Natural killer cell (primary cell): ENCODE measurements around the gene B3GNT3. TPM values are rescaled to one million over a fixed set of nuclear protein-coding genes. Genes with fewer than 3 reads are reported as not detected.

ENCODE experiments used
- ATAC-seq, 3 donors: fragments of 150-1000 bp in 2 of 3; fragments of 200-7000 bp in 1 of 3; cut with Tn5 transposase; 1 replicate in 1 of 3; 2 replicates in 2 of 3; pipeline ENCODE4 v1.10.0; 2021; ENCODE audit warnings: mild to moderate bottlenecking in 2 of 3, moderate library complexity in 2 of 3
- DNase-seq, 2 donors: peaks; one replicate each; pipeline versions ENCODE4 v3.0.0 to v3.0.0-alpha.2; 2013 to 2021; ENCODE audit warnings: mixed read lengths in 1 of 2
- H3K27ac ChIP-seq: one replicate; pipeline ENCODE4 v1.5.1; 2013; ENCODE audit warnings: mild to moderate bottlenecking, low read length
- H3K27me3 ChIP-seq: one replicate; pipeline ENCODE4 v1.6.1; 2013; ENCODE audit warnings: low read length; ENCODE audit not compliant: control insufficient read depth, insufficient read depth
- H3K36me3 ChIP-seq: one replicate; pipeline ENCODE4 v1.6.1; 2013; ENCODE audit warnings: low read length; ENCODE audit not compliant: control insufficient read depth, insufficient read depth
- H3K4me1 ChIP-seq: one replicate; pipeline ENCODE4 v1.6.1; 2013; ENCODE audit warnings: low read length; ENCODE audit not compliant: control insufficient read depth, insufficient read depth
- H3K4me3 ChIP-seq: one replicate; pipeline ENCODE4 v1.5.1; 2013; ENCODE audit warnings: low read length
- H3K9me3 ChIP-seq: one replicate; pipeline ENCODE4 v1.6.1; 2013; ENCODE audit warnings: low read length; ENCODE audit not compliant: control insufficient read depth, insufficient read depth
- H3K27ac Mint-ChIP-seq, 2 donors: one replicate each; pipeline ENCODE4 v1.8.0; 2022; ENCODE audit warnings: mild to moderate bottlenecking in 2 of 2, mixed read lengths in 2 of 2, moderate library complexity in 1 of 2
- H3K27me3 Mint-ChIP-seq, 2 donors: one replicate each; pipeline ENCODE4 v1.8.0; 2022; ENCODE audit warnings: low read depth in 2 of 2, mixed read lengths in 2 of 2
- H3K36me3 Mint-ChIP-seq: one replicate; pipeline ENCODE4 v1.8.0; 2022; ENCODE audit warnings: mixed read lengths
- H3K4me1 Mint-ChIP-seq, 2 donors: one replicate each; pipeline ENCODE4 v1.8.0; 2022; ENCODE audit warnings: mixed read lengths in 2 of 2
- H3K4me3 Mint-ChIP-seq: one replicate; pipeline ENCODE4 v1.8.0; 2022; ENCODE audit warnings: mild to moderate bottlenecking, moderate library complexity, mixed read lengths
- H3K9me3 Mint-ChIP-seq, 2 donors: one replicate each; pipeline ENCODE4 v1.8.0; 2022; ENCODE audit warnings: mixed read lengths in 2 of 2
- WGBS: methylation state at CpG from one replicate; pipeline ENCODE4 v1.1.7; 2013; ENCODE audit warnings: missing lambda C conversion rate; ENCODE audit not compliant: insufficient coverage; 5-methylcytosine and 5-hydroxymethylcytosine counted together
- intact Hi-C: fragments of 100-400 bp; cut with micrococcal nuclease; formaldehyde crosslinking; loops from one replicate; pipeline ENCODE4 v1.14.2; 2022
- total RNA-seq, 4 donors: library from RNA; stranded (reverse); fragments of 120-200 nt in 1 of 4; gene quantifications; one replicate each; pipeline versions ENCODE4 v1.2.3 to v1.2.4, GENCODE V29; 2013 to 2022
- TF ChIP-seq, protein P1 (sequence below): fragments of 200-600 bp; IDR thresholded peaks from one replicate; pipeline ENCODE4 v1.8.0; 2022; ENCODE audit warnings: antibody characterized with exemption

The B3GNT3 gene
- total RNA-seq, 3 donors from 2014 or later (not counting 1 experiment from before 2014, with no cell fraction given) = not detected

DNA sequence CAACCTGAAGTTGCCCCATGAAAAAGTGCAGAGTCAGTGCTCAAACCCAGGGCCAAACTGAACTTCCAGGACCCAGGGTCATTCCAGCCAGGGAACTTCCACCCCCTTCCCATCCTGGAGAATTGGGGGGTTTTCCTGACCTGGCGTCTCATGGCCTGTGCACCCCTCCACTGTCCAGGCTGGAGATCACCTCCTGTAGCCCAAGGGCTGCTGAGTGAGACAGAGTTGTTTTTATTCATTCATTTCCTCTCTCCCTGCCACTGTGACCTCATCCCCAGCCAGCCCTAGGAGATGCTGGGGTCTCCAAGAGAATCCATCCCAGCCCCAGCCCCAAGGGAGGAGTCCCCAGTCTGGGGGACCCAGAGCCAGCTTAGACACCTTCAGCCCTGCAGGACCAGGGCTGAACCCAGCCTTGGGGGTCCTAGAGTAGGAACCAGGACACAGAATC is 39.5 kb upstream of the B3GNT3 start:
- H3K27me3 Mint-ChIP-seq = no peaks in the 10 kb centered on the region
- no peak overlapping the region for H3K4me3 Mint-ChIP-seq
- peak overlapping the region in 1 of 2 donors; percentile 42 for H3K27ac Mint-ChIP-seq
- H3K36me3 ChIP-seq = peaks cover 24% of the 10 kb centered on the region
- WGBS = 100% methylated on average over 1 of the region's 1 CpG
- H3K9me3 Mint-ChIP-seq = no peaks in the 10 kb centered on the region
- intact Hi-C loops = no loop called here
- DNase-seq (no peak), ATAC-seq (no peak)
- peaks cover 54% of the 10 kb centered on the region for H3K4me1 ChIP-seq
- no peak overlapping the region for H3K4me3 ChIP-seq
- no peak overlapping the region for H3K27ac ChIP-seq
- peaks cover 19 to 26% of the 10 kb centered on the region in 2 donors for H3K4me1 Mint-ChIP-seq
- no peaks in the 10 kb centered on the region for H3K9me3 ChIP-seq
- H3K27me3 ChIP-seq = no peaks in the 10 kb centered on the region
- H3K36me3 Mint-ChIP-seq = no peaks in the 10 kb centered on the region
- TF ChIP-seq, protein P1, sequence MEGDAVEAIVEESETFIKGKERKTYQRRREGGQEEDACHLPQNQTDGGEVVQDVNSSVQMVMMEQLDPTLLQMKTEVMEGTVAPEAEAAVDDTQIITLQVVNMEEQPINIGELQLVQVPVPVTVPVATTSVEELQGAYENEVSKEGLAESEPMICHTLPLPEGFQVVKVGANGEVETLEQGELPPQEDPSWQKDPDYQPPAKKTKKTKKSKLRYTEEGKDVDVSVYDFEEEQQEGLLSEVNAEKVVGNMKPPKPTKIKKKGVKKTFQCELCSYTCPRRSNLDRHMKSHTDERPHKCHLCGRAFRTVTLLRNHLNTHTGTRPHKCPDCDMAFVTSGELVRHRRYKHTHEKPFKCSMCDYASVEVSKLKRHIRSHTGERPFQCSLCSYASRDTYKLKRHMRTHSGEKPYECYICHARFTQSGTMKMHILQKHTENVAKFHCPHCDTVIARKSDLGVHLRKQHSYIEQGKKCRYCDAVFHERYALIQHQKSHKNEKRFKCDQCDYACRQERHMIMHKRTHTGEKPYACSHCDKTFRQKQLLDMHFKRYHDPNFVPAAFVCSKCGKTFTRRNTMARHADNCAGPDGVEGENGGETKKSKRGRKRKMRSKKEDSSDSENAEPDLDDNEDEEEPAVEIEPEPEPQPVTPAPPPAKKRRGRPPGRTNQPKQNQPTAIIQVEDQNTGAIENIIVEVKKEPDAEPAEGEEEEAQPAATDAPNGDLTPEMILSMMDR = no peak

DNA sequence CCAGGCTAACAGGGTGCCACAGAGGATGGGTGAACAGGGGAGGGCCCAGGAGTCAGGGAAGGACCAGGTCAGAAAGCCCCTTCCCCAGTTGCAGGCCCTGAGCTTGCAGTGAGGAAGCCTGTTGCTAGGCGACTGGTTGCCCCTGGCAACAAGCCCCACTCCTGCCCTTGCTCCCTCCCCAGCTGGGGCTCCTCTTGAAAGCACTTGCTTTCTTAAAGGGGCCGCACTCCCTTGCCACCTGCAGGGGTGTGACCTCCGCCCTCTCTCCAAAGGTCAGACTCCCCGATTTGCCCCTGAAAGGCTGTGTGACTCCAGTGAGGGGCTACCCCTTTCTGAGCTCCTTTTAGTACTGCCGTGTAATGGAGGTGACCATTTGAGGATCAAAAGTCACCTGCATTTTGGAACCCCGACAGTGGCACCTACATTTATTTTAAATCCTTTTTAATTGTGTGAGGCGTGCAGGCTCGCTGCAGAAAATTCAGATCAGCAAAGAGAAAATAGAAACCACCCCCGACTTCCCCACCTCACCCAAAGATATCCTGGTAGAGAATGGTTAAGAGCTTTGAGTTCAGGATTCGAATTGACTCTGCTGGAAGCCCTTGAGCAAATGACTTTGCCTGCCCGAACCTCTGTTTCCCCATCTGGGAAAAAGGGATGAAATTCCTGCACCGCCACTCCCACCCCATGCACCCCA is 38.8 kb upstream of the B3GNT3 start:
- peak in 1 of 2 donors; percentile 59 for DNase-seq
- Histone ChIP-seq H3K27me3 (no peaks in the 10 kb centered on the region), H3K36me3 (peaks cover 24% of the 10 kb centered on the region), H3K4me3 (no peak overlapping the region), H3K9me3 (no peaks in the 10 kb centered on the region), H3K4me1 (peaks cover 48% of the 10 kb centered on the region), H3K27ac (no peak overlapping the region)
- H3K9me3 Mint-ChIP-seq = no peaks in the 10 kb centered on the region
- TF ChIP-seq, protein P1 = no peak
- peaks cover 16 to 20% of the 10 kb centered on the region in 2 donors for H3K4me1 Mint-ChIP-seq
- H3K27ac Mint-ChIP-seq = peak overlapping the region in 1 of 2 donors; percentile 42
- no peaks in the 10 kb centered on the region for H3K36me3 Mint-ChIP-seq
- no peak for ATAC-seq
- no peak overlapping the region for H3K4me3 Mint-ChIP-seq
- no peaks in the 10 kb centered on the region for H3K27me3 Mint-ChIP-seq
- intact Hi-C loops = no loop called here
- WGBS = 72% methylated on average over 7 of the region's 12 CpGs

DNA sequence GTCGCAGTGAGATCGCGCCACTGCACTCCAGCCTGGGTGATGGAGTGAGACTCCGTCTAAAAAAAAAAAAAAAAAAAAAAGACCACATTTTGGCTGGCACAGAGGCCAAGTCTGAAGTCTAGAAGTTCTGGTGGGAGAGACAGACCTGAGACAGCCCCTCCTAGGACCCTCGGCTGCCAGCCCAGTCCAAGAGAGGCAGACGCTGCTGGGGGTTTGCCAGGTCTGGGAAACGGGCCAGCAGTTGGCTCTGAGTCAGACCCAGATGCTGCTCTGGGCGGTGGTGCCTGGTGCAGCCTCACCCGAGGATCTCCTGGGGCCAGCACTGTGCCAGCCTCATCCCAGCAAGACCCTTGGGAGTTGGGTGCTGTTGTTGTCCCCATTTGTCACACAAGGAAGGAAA is 37.8 kb upstream of the B3GNT3 start:
- H3K27me3 ChIP-seq = no peaks in the 10 kb centered on the region
- peaks cover 24% of the 10 kb centered on the region for H3K36me3 ChIP-seq
- H3K9me3 ChIP-seq = no peaks in the 10 kb centered on the region
- Mint-ChIP-seq H3K27ac (no peak overlapping the region), H3K36me3 (no peaks in the 10 kb centered on the region), H3K27me3 (no peaks in the 10 kb centered on the region), H3K9me3 (no peaks in the 10 kb centered on the region), H3K4me1 (peaks cover 6 to 11% of the 10 kb centered on the region in 2 donors), H3K4me3 (no peak overlapping the region)
- TF ChIP-seq, protein P1 = no peak
- no peak overlapping the region for H3K4me3 ChIP-seq
- no peak overlapping the region for H3K27ac ChIP-seq
- ATAC-seq (no peak), DNase-seq (no peak)
- peaks cover 38% of the 10 kb centered on the region for H3K4me1 ChIP-seq
- WGBS = 84% methylated on average over 8 of the region's 9 CpGs
- intact Hi-C loops = no loop called here

DNA sequence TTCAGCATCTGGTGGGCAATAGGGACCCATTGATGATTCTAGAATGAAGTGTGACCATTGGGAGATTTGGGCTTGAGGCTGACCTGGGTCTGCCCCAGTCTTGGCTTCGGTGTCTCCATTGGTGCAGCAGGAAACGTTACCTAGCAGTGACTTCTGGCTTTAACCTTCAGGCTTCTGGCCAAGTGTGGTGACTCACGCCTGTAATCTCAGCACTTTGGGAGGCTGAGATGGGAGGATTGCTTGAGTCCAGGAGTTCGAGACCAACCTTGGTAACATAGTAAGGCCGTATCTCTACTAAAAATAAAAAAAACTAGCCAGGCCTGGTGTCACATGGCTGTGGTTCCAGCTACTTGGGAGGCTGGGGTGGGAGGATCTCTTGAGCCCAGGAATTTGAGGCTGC is 36.4 kb upstream of the B3GNT3 start:
- Histone ChIP-seq H3K27ac (no peak overlapping the region), H3K4me3 (no peak overlapping the region), H3K36me3 (peaks cover 26% of the 10 kb centered on the region), H3K27me3 (no peaks in the 10 kb centered on the region), H3K4me1 (peaks cover 25% of the 10 kb centered on the region), H3K9me3 (no peaks in the 10 kb centered on the region)
- intact Hi-C loops = no loop called here
- no peak for DNase-seq
- H3K9me3 Mint-ChIP-seq = no peaks in the 10 kb centered on the region
- TF ChIP-seq, protein P1 = no peak
- no peaks in the 10 kb centered on the region for H3K27me3 Mint-ChIP-seq
- no peaks in the 10 kb centered on the region for H3K36me3 Mint-ChIP-seq
- no peak overlapping the region for H3K4me3 Mint-ChIP-seq
- peak overlapping the region in 1 of 2 donors; percentile 10 for H3K27ac Mint-ChIP-seq
- ATAC-seq = no peak
- peaks cover 6 to 11% of the 10 kb centered on the region in 2 donors for H3K4me1 Mint-ChIP-seq
- WGBS = 95% methylated on average over 5 of the region's 5 CpGs
